Measurements from ENCODE around the gene EPB41L4A. TPM values are rescaled to one million over a fixed set of nuclear protein-coding genes. Genes with fewer than 3 reads are reported as not detected.
"Not testable (repeated sequence)": the region's sequence is repeated elsewhere in the genome, so short reads cannot be mapped to it uniquely, and the experiment has no call there.

Gene EPB41L4A
- total RNA-seq, 4 donors from 2014 or later, result 8.3 to 33.8 (median 21.6) TPM

- WGBS, result 95% methylated on average over 2 of the region's 2 CpGs
- intact Hi-C loops (cut with DNase I), result no loop called here
- no peak overlapping the region for H3K4me3 ChIP-seq
- no peaks in the 10 kb centered on the region for H3K36me3 ChIP-seq
- no peak for TF ChIP-seq POLR2A (IDR thresholded peaks at IDR 0.05; ENCODE audit: low read depth)
- no peak for TF ChIP-seq EP300 (IDR thresholded peaks at IDR 0.05)
- TF ChIP-seq, protein P1, sequence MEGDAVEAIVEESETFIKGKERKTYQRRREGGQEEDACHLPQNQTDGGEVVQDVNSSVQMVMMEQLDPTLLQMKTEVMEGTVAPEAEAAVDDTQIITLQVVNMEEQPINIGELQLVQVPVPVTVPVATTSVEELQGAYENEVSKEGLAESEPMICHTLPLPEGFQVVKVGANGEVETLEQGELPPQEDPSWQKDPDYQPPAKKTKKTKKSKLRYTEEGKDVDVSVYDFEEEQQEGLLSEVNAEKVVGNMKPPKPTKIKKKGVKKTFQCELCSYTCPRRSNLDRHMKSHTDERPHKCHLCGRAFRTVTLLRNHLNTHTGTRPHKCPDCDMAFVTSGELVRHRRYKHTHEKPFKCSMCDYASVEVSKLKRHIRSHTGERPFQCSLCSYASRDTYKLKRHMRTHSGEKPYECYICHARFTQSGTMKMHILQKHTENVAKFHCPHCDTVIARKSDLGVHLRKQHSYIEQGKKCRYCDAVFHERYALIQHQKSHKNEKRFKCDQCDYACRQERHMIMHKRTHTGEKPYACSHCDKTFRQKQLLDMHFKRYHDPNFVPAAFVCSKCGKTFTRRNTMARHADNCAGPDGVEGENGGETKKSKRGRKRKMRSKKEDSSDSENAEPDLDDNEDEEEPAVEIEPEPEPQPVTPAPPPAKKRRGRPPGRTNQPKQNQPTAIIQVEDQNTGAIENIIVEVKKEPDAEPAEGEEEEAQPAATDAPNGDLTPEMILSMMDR (IDR thresholded peaks at IDR 0.05), result no peak
- no peak for TF ChIP-seq POLR2AphosphoS5 (IDR thresholded peaks at IDR 0.05)
- H3K27ac ChIP-seq (replicated peaks in 1 of 4), result no peak overlapping the region
- no peaks in the 10 kb centered on the region for H3K4me1 ChIP-seq
- DNase-seq (ENCODE audit: extremely low spot score), result no peak
- H3K9me3 ChIP-seq, result peaks cover 0 to 12% (median 7%) of the 10 kb centered on the region in 4 donors
- no peaks in the 10 kb centered on the region for H3K27me3 ChIP-seq
These were observed 21.0 kb upstream of the EPB41L4A start for GRCh38 chr5:112440031-112440430.

DNA sequence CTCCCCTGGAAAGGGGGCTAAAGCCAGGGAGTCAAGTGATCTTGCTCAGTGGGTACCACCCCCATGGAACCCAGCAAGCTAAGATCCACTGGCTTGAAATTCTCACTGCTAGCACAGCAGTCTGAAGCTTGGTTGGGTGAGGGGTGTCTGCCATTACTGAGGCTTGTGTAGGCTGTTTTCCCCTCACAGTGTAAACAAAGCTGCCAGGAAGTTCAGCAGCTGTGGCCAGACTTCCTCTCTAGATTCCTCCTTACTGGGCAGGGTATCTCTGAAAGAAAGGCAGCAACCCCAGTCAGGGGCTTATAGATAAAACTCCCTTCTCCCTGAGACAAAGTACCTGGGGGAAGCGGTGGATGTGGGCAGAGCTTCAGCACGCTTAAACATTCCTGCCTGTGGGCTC, 17.1 kb upstream of the EPB41L4A start:
- no peaks in the 10 kb centered on the region for H3K27me3 ChIP-seq
- peaks cover 0 to 10% (median 7%) of the 10 kb centered on the region in 4 donors for H3K9me3 ChIP-seq
- no peaks in the 10 kb centered on the region for H3K4me1 ChIP-seq
- TF ChIP-seq POLR2AphosphoS5 (IDR thresholded peaks at IDR 0.05), result no peak
- TF ChIP-seq, protein P1 (IDR thresholded peaks at IDR 0.05), result no peak
- TF ChIP-seq POLR2A (IDR thresholded peaks at IDR 0.05; ENCODE audit: low read depth), result no peak
- no peak for TF ChIP-seq EP300 (IDR thresholded peaks at IDR 0.05)
- no peaks in the 10 kb centered on the region for H3K36me3 ChIP-seq
- no CpG with 5 or more reads among the region's 2 CpGs for WGBS
- no peak overlapping the region for H3K27ac ChIP-seq (replicated peaks in 1 of 4)
- no peak overlapping the region for H3K4me3 ChIP-seq
- no peak for DNase-seq (ENCODE audit: extremely low spot score)
- intact Hi-C loops (cut with DNase I), result no loop called here

DNA sequence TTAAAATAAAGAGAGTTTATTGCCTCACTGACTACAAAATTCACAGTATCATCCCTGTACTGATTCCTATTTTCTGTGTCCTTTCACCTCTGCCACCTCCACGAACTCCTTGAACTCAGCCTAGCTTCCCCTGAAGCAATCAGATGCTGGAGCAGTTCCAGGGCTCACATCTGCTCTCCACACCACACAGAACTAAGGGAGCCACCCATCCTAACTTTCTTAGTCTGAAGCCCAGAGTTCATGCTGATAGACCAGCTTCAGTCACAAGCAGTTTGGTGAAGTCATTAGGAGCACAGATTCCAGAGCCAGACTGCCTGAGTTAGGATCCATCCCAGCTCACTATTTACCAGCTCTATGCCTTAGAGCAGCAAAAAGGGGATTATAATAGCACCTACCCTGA, 15.6 kb upstream of the EPB41L4A start:
- H3K9me3 ChIP-seq, result no peaks in the 10 kb centered on the region
- DNase-seq (ENCODE audit: extremely low spot score), result no peak
- intact Hi-C loops (cut with DNase I), result no loop called here
- 20% methylated on average over 1 of the region's 1 CpG for WGBS
- no peak overlapping the region for H3K27ac ChIP-seq (replicated peaks in 1 of 4)
- H3K27me3 ChIP-seq, result no peaks in the 10 kb centered on the region
- H3K4me1 ChIP-seq, result no peaks in the 10 kb centered on the region
- TF ChIP-seq, protein P1 (IDR thresholded peaks at IDR 0.05), result no peak
- no peak for TF ChIP-seq POLR2A (IDR thresholded peaks at IDR 0.05; ENCODE audit: low read depth)
- no peaks in the 10 kb centered on the region for H3K36me3 ChIP-seq
- H3K4me3 ChIP-seq, result no peak overlapping the region

- H3K4me1 ChIP-seq; H3K27ac ChIP-seq (replicated peaks in 1 of 4); H3K36me3 ChIP-seq; H3K9me3 ChIP-seq; H3K4me3 ChIP-seq; DNase-seq (ENCODE audit: extremely low spot score); H3K27me3 ChIP-seq; intact Hi-C loops (cut with DNase I): not testable (repeated sequence)
- 86% methylated on average over 3 of the region's 3 CpGs for WGBS
These were observed 7.1 kb upstream of the EPB41L4A start for GRCh38 chr5:112426202-112426601.

- intact Hi-C loops (cut with DNase I), result loop anchor here (2.0 to 5.0 kb wide), 3 partner anchors 209 to 253 kb away; no protein-coding TSS in a partner anchor
- TF ChIP-seq POLR2A (IDR thresholded peaks at IDR 0.05; ENCODE audit: low read depth) (no peak), POLR2AphosphoS5 (IDR thresholded peaks at IDR 0.05) (peak in 1 of 2 donors; percentile 47)
- TF ChIP-seq, protein P1 (IDR thresholded peaks at IDR 0.05), result peak; percentile 84 to 95 (median 92)
- H3K27me3 ChIP-seq, result no peaks in the 10 kb centered on the region
- peaks cover 11 to 25% (median 14%) of the 10 kb centered on the region in 4 donors for H3K4me1 ChIP-seq
- H3K27ac ChIP-seq (replicated peaks in 1 of 4), result peak overlapping the region; percentile 79 to 87 (median 84)
- peak overlapping the region; percentile 73 to 97 (median 86) for H3K4me3 ChIP-seq
- 6% methylated on average over 17 of the region's 64 CpGs for WGBS
- no peaks in the 10 kb centered on the region for H3K9me3 ChIP-seq
- DNase-seq (ENCODE audit: extremely low spot score), result peak; percentile 94
- no peaks in the 10 kb centered on the region for H3K36me3 ChIP-seq
These were observed 1.1 kb upstream of the EPB41L4A start for GRCh38 chr5:112419986-112420864.
